PC-9 (cell line): ENCODE results near the gene SEC16A. TPM values are rescaled to one million over a fixed set of nuclear protein-coding genes. Genes with fewer than 3 reads are reported as not detected.

Experiments
- BruUV-seq: library from RNA; stranded (reverse); fragments of 400-500 nt; replicated peaks from 2 replicates; lab custom pipeline; 2021; lab: Mats Ljungman, UMichigan
- CTCF ChIA-PET: fragments of 300-600 bp; sonication (Branson Sonifier 250); formaldehyde crosslinking; loops from one replicate; lab custom pipeline; 2022; ENCODE audit warnings: antibody characterized with exemption; lab: Charles Lee
- POLR2A ChIA-PET: fragments of 300-600 bp; sonication (Branson Sonifier 250); formaldehyde crosslinking; loops from one replicate; lab custom pipeline; 2022; ENCODE audit warnings: antibody characterized with exemption; ENCODE audit not compliant: unreplicated experiment; lab: Charles Lee
- DNase-seq, 2 experiments: peaks; one replicate each; pipeline versions ENCODE4 v3.0.0 to v3.0.0-alpha.2; 2015 to 2022; ENCODE audit warnings: mixed read lengths in 1 of 2
- H2AFZ ChIP-seq: fragments of 200-600 bp; sonication (generic); 2 replicates; pipeline ENCODE4 v1.8.1; 2017; ENCODE audit warnings: antibody characterized with exemption
- H3F3A ChIP-seq: fragments of 200-600 bp; sonication (generic); 2 replicates; pipeline ENCODE4 v1.8.1; 2017; ENCODE audit warnings: antibody characterized with exemption, mild to moderate bottlenecking, low read depth; ENCODE audit not compliant: insufficient read depth
- H3K27ac ChIP-seq: fragments of 200-600 bp; sonication (generic); 2 replicates; pipeline ENCODE4 v1.6.1; 2016; ENCODE audit warnings: mixed run types
- H3K27me3 ChIP-seq: fragments of 200-600 bp; sonication (generic); 2 replicates; pipeline ENCODE4 v1.6.1; 2016; ENCODE audit warnings: low read depth, mixed run types; ENCODE audit not compliant: insufficient read depth
- H3K36me3 ChIP-seq: fragments of 200-600 bp; sonication (generic); 2 replicates; pipeline ENCODE4 v1.6.1; 2016; ENCODE audit warnings: low read depth, mixed run types
- H3K4me1 ChIP-seq: fragments of 200-600 bp; sonication (generic); replicated peaks from 2 replicates; pipeline ENCODE4 v1.6.1; 2016; ENCODE audit warnings: mixed run types; ENCODE audit not compliant: insufficient read depth
- H3K4me2 ChIP-seq: fragments of 200-600 bp; sonication (generic); 2 replicates; pipeline ENCODE4 v1.6.1; 2017; ENCODE audit warnings: mixed run types
- H3K4me3 ChIP-seq: fragments of 200-600 bp; sonication (generic); 2 replicates; pipeline ENCODE4 v1.6.1; 2016; ENCODE audit warnings: mixed run types
- H3K79me2 ChIP-seq: fragments of 200-600 bp; sonication (generic); 2 replicates; pipeline ENCODE4 v1.6.1; 2017; ENCODE audit warnings: low read depth, mixed run types
- H3K9me2 ChIP-seq: fragments of 200-600 bp; sonication (generic); 2 replicates; pipeline ENCODE4 v1.8.1; 2017; ENCODE audit warnings: mild to moderate bottlenecking; ENCODE audit not compliant: insufficient read depth
- H3K9me3 ChIP-seq: fragments of 200-600 bp; sonication (generic); 2 replicates; pipeline ENCODE4 v1.8.1; 2016; ENCODE audit warnings: low read depth; ENCODE audit not compliant: insufficient read depth
- H4K20me1 ChIP-seq: fragments of 200-600 bp; sonication (generic); 2 replicates; pipeline ENCODE4 v1.8.1; 2017; ENCODE audit not compliant: insufficient read depth
- CTCF ChIP-seq: fragments of 200-600 bp; sonication (generic); conservative IDR thresholded peaks from 2 replicates; pipeline ENCODE4 v1.6.1; 2017; ENCODE audit warnings: mixed run types, antibody characterized with exemption, mild to moderate bottlenecking, moderate library complexity
- EZH2 ChIP-seq: fragments of 200-600 bp; sonication (generic); IDR thresholded peaks from 2 replicates; pipeline ENCODE4 v1.8.0; 2017; ENCODE audit warnings: antibody characterized with exemption, low read depth
- intact Hi-C: fragments of 100-400 bp; cut with micrococcal nuclease; formaldehyde crosslinking; loops from one replicate; pipeline ENCODE4 v1.10.0; 2022; ENCODE audit not compliant: unreplicated experiment
- total RNA-seq: library from RNA; stranded (reverse); gene quantifications from 2 replicates; pipeline ENCODE4 v1.2.3, GENCODE V29; 2021

SEC16A gene
- total RNA-seq, 1 experiment from 2014 or later = 81.8 TPM

DNA sequence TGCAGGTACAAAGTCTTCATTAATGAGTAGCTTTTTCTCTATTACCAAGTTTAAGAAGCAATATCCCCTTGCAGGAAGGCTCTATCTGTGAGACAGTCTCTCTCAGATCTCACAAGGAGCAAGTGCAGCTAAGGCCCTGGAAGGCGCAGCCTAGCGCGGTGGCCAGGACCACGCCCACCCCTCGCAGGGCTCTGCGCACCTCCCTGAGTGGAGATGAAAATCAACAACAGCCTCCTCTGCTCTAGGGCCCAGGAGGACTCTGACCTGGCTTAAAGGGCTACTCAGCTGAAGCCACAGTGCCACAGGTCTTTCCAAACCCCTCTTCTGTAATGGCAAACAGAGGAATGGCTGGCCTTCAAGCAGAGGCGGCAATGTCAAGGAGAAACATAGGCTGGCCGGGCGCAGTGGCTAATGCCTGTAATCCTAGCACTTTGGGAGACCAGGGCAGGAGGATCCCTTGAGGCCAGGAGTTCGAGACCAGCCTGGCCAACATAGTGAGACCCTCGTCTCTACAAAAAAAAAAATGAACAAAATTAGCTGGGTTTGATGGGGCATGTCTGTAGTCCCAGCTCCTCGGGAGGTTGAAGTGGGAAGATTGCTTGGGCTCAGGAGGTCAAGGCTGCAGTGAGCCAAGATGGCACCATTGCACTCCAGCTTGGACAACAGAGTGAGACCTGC is 11.9 kb downstream of the SEC16A start:
- H3K4me1 ChIP-seq = no peaks in the 10 kb centered on the region
- H2AFZ ChIP-seq = no peak overlapping the region
- no peak overlapping the region for H3K4me3 ChIP-seq
- H3K79me2 ChIP-seq = peaks cover 27% of the 10 kb centered on the region
- intact Hi-C loops = no loop called here
- H3K9me3 ChIP-seq = no peaks in the 10 kb centered on the region
- DNase-seq = no peak
- CTCF ChIA-PET = no interaction called here
- TF ChIP-seq EZH2 = no peak
- TF ChIP-seq CTCF = no peak
- no peak overlapping the region for H3K4me2 ChIP-seq
- H3K27ac ChIP-seq = no peak overlapping the region
- H4K20me1 ChIP-seq = peaks cover 80% of the 10 kb centered on the region
- 0 out of 2 replicates have a peak, but pooled peaks cover 4% of the 10 kb centered on the region for H3F3A ChIP-seq
- H3K9me2 ChIP-seq = no peaks in the 10 kb centered on the region
- H3K27me3 ChIP-seq = no peaks in the 10 kb centered on the region
- BruUV-seq = no TSS peak
- POLR2A ChIA-PET = interaction anchor here (0.6 kb wide), 1 partner anchor 98 kb away, joined by 7 read pairs; no protein-coding TSS in a partner anchor
- H3K36me3 ChIP-seq = peaks cover 13% of the 10 kb centered on the region

- Histone ChIP-seq H4K20me1 (peaks cover 76% of the 10 kb centered on the region), H3K4me1 (no peaks in the 10 kb centered on the region), H3K4me2 (no peak overlapping the region), H3F3A (0 out of 2 replicates have a peak, but pooled peaks cover 4% of the 10 kb centered on the region), H3K79me2 (peaks cover 25% of the 10 kb centered on the region), H2AFZ (no peak overlapping the region), H3K27ac (no peak overlapping the region), H3K9me3 (no peaks in the 10 kb centered on the region), H3K4me3 (no peak overlapping the region), H3K9me2 (no peaks in the 10 kb centered on the region), H3K36me3 (peaks cover 10% of the 10 kb centered on the region), H3K27me3 (no peaks in the 10 kb centered on the region)
- DNase-seq = no peak
- intact Hi-C loops = no loop called here
- CTCF ChIA-PET = no interaction called here
- TF ChIP-seq EZH2 (no peak), CTCF (no peak)
- no TSS peak for BruUV-seq
- POLR2A ChIA-PET = no interaction called here
These were observed 12.5 kb downstream of the SEC16A start for GRCh38 chr9:136470356-136470755.

DNA sequence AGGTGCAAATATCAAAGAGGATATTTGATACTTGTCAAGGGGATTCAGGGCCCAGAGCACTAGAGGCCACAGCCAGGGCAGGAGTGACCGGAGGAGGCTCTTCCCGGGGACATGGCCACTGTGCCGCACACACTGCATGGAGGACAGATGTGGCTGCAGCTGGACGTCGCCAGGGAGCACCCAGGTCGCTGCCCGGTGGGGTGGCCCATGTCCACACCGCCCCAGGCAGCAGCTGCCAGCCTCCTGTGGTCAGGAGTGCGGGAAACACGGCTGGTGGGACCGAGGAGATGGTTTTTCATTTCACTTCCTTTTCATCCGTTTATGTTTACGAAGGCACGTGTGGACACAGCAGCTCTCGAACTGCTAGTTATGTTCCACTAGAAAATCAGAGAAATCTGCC is 15.1 kb downstream of the SEC16A start:
- Histone ChIP-seq H3K27ac (no peak overlapping the region), H3K4me2 (no peak overlapping the region), H3K27me3 (no peaks in the 10 kb centered on the region), H3K9me2 (no peaks in the 10 kb centered on the region), H3K9me3 (no peaks in the 10 kb centered on the region), H3K4me3 (no peak overlapping the region), H4K20me1 (peaks cover 67% of the 10 kb centered on the region), H3F3A (no peaks in the 10 kb centered on the region), H3K36me3 (peaks cover 27% of the 10 kb centered on the region), H3K4me1 (no peaks in the 10 kb centered on the region), H2AFZ (no peak overlapping the region), H3K79me2 (peaks cover 14% of the 10 kb centered on the region; the same call in 1 of the 2 replicates)
- TF ChIP-seq EZH2 (no peak), CTCF (no peak; the same call in 1 of the 2 replicates)
- DNase-seq = no peak
- intact Hi-C loops = no loop called here
- BruUV-seq = no TSS peak
- POLR2A ChIA-PET = no interaction called here
- CTCF ChIA-PET = no interaction called here
